Fibroblast of lung (primary cell): ENCODE results near the gene DCUN1D2. TPM values are rescaled to one million over a fixed set of nuclear protein-coding genes. Genes with fewer than 3 reads are reported as not detected.

Source experiments
- DNase-seq, 2 donors: peaks; one replicate each; pipeline versions ENCODE4 v3.0.0 to v3.0.0-alpha.2; 2010; ENCODE audit warnings: low read depth in 2 of 2
- H2AFZ ChIP-seq: 2 replicates; pipeline ENCODE4 v1.5.1; 2012; ENCODE audit warnings: low read length, control low read depth, inconsistent platforms
- H3K27ac ChIP-seq: 2 replicates; pipeline ENCODE4 v1.5.1; 2011; ENCODE audit warnings: low read length, control low read depth; ENCODE audit not compliant: insufficient read depth
- H3K27me3 ChIP-seq: 2 replicates; pipeline ENCODE4 v1.5.1; 2011; ENCODE audit warnings: mild to moderate bottlenecking, low read length; ENCODE audit not compliant: control insufficient read depth, insufficient read depth
- H3K36me3 ChIP-seq: 2 replicates; pipeline ENCODE4 v1.5.1; 2011; ENCODE audit warnings: low read length; ENCODE audit not compliant: control insufficient read depth, insufficient read depth
- H3K4me1 ChIP-seq: 2 replicates; pipeline ENCODE4 v1.5.1; 2011; ENCODE audit warnings: low read length; ENCODE audit not compliant: control insufficient read depth, insufficient read depth; ENCODE audit errors: extremely low read depth
- H3K4me2 ChIP-seq: 2 replicates; pipeline ENCODE4 v1.5.1; 2011; ENCODE audit warnings: low read length, control low read depth; ENCODE audit not compliant: insufficient read depth; ENCODE audit errors: extremely low read depth
- H3K4me3 ChIP-seq, 4 experiments: fragments of 200-600 bp in 1 of 4; sonication (generic) in 1 of 4; replicated peaks in 1 of 4; 2 replicates each; pipeline ENCODE4 v1.5.1; 2011 to 2016; ENCODE audit warnings: low read length in 4 of 4, low read depth in 3 of 4, mild to moderate bottlenecking in 3 of 4, control low read depth in 2 of 4, inconsistent platforms in 1 of 4, mixed read lengths in 1 of 4; ENCODE audit not compliant: insufficient read depth in 1 of 4; ENCODE audit errors: control extremely low read depth in 1 of 4
- H3K79me2 ChIP-seq: 2 replicates; pipeline ENCODE4 v1.5.1; 2012; ENCODE audit warnings: mild to moderate bottlenecking, low read length, inconsistent platforms; ENCODE audit not compliant: control insufficient read depth, insufficient read depth
- H3K9ac ChIP-seq: 2 replicates; pipeline ENCODE4 v1.5.1; 2011; ENCODE audit warnings: mild to moderate bottlenecking, low read length, control low read depth; ENCODE audit not compliant: insufficient read depth
- H3K9me3 ChIP-seq: 2 replicates; pipeline ENCODE4 v1.5.1; 2012; ENCODE audit warnings: low read depth, low read length; ENCODE audit not compliant: control insufficient read depth, insufficient read depth
- H4K20me1 ChIP-seq: 2 replicates; pipeline ENCODE4 v1.5.1; 2011; ENCODE audit warnings: low read length; ENCODE audit not compliant: control insufficient read depth, insufficient read depth; ENCODE audit errors: extremely low read depth
- EZH2 ChIP-seq: IDR thresholded peaks from 2 replicates; pipeline ENCODE4 v1.5.1; 2012; ENCODE audit warnings: low read length, control low read depth, mild to moderate bottlenecking; ENCODE audit errors: missing control alignments
- polyA plus RNA-seq, 2 donors: library from polyadenylated mRNA; depleted of rRNA in 1 of 2; stranded (reverse) in 1 of 2; unstranded in 1 of 2; fragments of >200 nt; gene quantifications; 2 replicates each; pipeline ENCODE4 v1.2.1, GENCODE V29; 2011 to 2012; ENCODE audit warnings: missing spikeins in 1 of 2
- total RNA-seq: library from RNA; depleted of rRNA; stranded (reverse); fragments of >200 nt; gene quantifications from 2 replicates; pipeline ENCODE4 v1.2.1, GENCODE V29; 2014
- TF ChIP-seq, protein P1 (sequence below), 2 donors: IDR thresholded peaks in 1 of 2; conservative IDR thresholded peaks in 1 of 2; 1 replicate in 1 of 2; 2 replicates in 1 of 2; pipeline ENCODE4 v1.5.1; 2011 to 2012; ENCODE audit warnings: low read length in 2 of 2, control low read depth in 1 of 2, inconsistent platforms in 1 of 2, low read depth in 1 of 2, mild to moderate bottlenecking in 1 of 2

DCUN1D2 gene
- total and polyA plus RNA-seq, 2 donors (not counting 1 experiment from before 2014, with no cell fraction given): 10.7 to 11.6 TPM

DNA sequence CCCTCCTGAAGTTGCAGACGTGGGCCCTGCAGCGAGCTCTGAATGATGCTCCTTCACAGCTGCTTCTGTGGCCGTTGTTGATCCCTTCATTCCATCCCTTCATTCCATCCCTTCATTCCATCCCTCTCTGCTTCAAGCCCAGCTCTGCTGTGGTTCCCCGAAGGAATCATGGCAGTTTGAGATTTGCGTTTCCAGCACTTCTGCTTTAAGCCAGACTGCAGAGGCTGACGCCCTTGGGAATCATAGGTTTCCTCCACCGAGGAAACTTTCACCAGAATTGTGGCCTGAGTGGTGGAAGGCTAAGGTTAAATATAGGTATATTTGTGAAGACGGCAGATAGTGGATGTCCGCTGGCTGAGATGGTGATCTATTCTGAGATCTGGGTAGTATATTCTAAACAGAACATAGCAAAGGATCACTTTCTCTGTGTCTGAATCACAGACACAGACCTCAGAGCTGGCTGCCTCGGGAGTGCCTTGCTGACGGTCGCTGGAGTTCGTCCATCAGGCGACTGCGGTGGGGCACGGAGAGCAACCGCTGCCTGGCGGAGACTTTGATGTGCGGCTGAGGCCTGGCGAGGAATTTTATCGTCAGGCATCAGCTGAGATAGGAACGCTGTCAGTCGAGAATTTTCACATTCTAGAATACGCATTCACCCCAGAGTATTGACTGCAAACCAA lies 42.8 kb upstream of the DCUN1D2 start:
- Histone ChIP-seq H4K20me1 (no peaks in the 10 kb centered on the region), H3K4me3 (no peak overlapping the region), H3K4me1 (peaks cover 3% of the 10 kb centered on the region), H2AFZ (no peak overlapping the region), H3K27me3 (no peaks in the 10 kb centered on the region), H3K9ac (no peak overlapping the region), H3K36me3 (peaks cover 24% of the 10 kb centered on the region), H3K4me2 (no peak overlapping the region), H3K79me2 (peaks cover 4% of the 10 kb centered on the region), H3K9me3 (no peaks in the 10 kb centered on the region), H3K27ac (no peak overlapping the region)
- TF ChIP-seq, protein P1, sequence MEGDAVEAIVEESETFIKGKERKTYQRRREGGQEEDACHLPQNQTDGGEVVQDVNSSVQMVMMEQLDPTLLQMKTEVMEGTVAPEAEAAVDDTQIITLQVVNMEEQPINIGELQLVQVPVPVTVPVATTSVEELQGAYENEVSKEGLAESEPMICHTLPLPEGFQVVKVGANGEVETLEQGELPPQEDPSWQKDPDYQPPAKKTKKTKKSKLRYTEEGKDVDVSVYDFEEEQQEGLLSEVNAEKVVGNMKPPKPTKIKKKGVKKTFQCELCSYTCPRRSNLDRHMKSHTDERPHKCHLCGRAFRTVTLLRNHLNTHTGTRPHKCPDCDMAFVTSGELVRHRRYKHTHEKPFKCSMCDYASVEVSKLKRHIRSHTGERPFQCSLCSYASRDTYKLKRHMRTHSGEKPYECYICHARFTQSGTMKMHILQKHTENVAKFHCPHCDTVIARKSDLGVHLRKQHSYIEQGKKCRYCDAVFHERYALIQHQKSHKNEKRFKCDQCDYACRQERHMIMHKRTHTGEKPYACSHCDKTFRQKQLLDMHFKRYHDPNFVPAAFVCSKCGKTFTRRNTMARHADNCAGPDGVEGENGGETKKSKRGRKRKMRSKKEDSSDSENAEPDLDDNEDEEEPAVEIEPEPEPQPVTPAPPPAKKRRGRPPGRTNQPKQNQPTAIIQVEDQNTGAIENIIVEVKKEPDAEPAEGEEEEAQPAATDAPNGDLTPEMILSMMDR (conservative IDR thresholded peaks at IDR 0.05 in 1 of 2, IDR thresholded peaks at IDR 0.05 in 1 of 2; ENCODE audit: low read depth in 1 of 2, low read length in 2 of 2): no peak
- no peak for TF ChIP-seq EZH2
- peak in 1 of 2 donors; percentile 36 for DNase-seq

DNA sequence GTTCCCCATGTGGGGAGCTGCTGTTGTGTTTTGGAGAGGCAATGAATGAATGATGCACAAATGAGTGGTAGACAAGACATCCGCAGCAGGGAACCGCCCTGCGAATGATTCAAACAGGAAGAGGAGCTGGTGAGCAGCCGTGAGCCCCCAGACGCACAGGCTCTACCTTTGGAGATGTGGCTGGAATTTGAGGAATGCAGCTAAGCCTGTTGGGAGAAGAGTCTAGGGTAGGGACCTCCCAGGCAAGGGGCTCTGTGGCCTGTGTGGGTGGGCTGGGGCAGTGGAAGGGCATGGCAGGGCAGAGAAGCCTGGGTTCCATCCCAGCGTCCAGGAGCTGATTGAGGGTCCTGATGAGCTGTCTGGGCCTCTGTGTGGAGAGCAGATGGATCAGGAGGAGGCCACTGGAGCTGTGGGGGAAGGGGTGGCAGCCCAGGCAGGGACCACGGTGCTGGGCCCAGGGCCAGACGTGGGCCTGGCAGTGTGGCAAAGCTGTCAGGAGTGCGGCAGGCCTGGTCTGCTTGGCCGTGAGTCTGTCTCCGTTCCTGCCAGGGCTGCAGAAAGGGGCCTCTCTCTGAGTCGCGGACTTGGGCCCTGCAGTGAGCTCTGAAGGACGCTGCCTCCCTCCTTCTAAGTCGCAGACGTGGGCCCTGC lies 41.8 kb upstream of the DCUN1D2 start:
- H2AFZ ChIP-seq: no peak overlapping the region
- H3K9ac ChIP-seq: no peak overlapping the region
- no peak overlapping the region for H3K4me2 ChIP-seq
- no peaks in the 10 kb centered on the region for H4K20me1 ChIP-seq
- H3K36me3 ChIP-seq: peaks cover 18% of the 10 kb centered on the region
- H3K4me1 ChIP-seq: peaks cover 3% of the 10 kb centered on the region
- H3K27ac ChIP-seq: no peak overlapping the region
- no peak overlapping the region for H3K4me3 ChIP-seq
- H3K9me3 ChIP-seq: no peaks in the 10 kb centered on the region
- H3K27me3 ChIP-seq: no peaks in the 10 kb centered on the region
- DNase-seq: peak in 1 of 2 donors; percentile 36
- TF ChIP-seq, protein P1 (conservative IDR thresholded peaks at IDR 0.05 in 1 of 2, IDR thresholded peaks at IDR 0.05 in 1 of 2; ENCODE audit: low read depth in 1 of 2, low read length in 2 of 2): no peak
- TF ChIP-seq EZH2: no peak
- no peaks in the 10 kb centered on the region for H3K79me2 ChIP-seq

DNA sequence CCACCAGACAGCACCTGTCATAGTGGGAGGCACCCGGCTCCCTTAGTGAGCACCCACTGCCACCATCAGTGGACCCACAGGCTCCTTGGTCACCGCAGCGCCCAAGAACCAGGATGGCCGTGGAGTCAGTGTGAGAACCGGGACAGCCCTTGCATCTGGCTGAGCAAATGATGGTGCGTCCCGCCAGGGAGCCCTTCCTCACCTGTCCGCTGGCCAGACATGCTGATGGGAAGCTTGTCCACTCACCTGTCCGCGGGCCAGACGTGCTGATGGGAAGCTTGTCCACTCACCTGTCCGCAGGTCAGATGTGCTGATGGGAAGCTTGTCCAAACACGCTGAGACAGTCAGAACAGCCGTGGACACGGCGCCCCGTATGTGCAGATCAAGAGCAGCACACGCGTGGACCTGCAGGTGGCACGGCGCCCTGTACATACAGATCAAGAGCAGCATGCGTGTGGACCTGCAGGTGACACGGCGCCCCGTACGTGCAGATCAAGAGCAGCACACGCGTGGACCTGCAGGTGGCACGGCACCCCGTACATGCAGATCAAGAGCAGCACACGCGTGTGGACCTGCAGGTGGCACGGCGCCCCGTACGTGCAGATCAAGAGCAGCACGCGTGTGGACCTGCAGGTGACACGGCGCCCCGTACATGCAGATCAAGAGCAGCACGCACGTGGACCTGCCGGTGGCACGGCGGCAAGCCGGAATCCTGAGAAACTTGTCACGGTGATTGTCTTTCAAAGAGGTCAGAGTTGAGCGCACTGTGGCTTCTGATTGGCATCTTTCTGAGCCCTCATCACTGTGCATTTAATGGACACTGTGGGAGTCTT lies 40.7 kb upstream of the DCUN1D2 start:
- TF ChIP-seq, protein P1 (conservative IDR thresholded peaks at IDR 0.05 in 1 of 2, IDR thresholded peaks at IDR 0.05 in 1 of 2; ENCODE audit: low read depth in 1 of 2, low read length in 2 of 2): no peak
- no peak for TF ChIP-seq EZH2
- H3K27ac ChIP-seq: no peak overlapping the region
- no peak overlapping the region for H3K9ac ChIP-seq
- peaks cover 3% of the 10 kb centered on the region for H3K4me1 ChIP-seq
- H3K79me2 ChIP-seq: peaks cover 2% of the 10 kb centered on the region
- H2AFZ ChIP-seq: no peak overlapping the region
- no peaks in the 10 kb centered on the region for H4K20me1 ChIP-seq
- no peak overlapping the region for H3K4me3 ChIP-seq
- H3K36me3 ChIP-seq: peaks cover 22% of the 10 kb centered on the region
- no peaks in the 10 kb centered on the region for H3K9me3 ChIP-seq
- no peaks in the 10 kb centered on the region for H3K27me3 ChIP-seq
- no peak overlapping the region for H3K4me2 ChIP-seq
- no peak for DNase-seq
